ENCODE measurements around the gene INCENP.
A peak's percentile ranks its signal among the peaks of the same experiment; 100 is the strongest.
"Not testable (repeated sequence)": the region's sequence is repeated elsewhere in the genome, so short reads cannot be mapped to it uniquely, and the experiment has no call there.

The INCENP gene

GRCh38 chr11:62171261-62171723 is 47.5 kb downstream of the INCENP start:
- peak; percentile 53 to 68 (median 56) for DNase-seq (ENCODE audit: low read depth in 3 of 3)

- no peak for DNase-seq (ENCODE audit: low read depth in 3 of 3)
These were observed 48.5 kb downstream of the INCENP start for GRCh38 chr11:62172294-62172693.

GRCh38 chr11:62176766-62177165 is 53.0 kb downstream of the INCENP start:
- DNase-seq (ENCODE audit: low read depth in 3 of 3): no peak

GRCh38 chr11:62179995-62180394 is 56.2 kb downstream of the INCENP start:
- DNase-seq (ENCODE audit: low read depth in 3 of 3): no peak

GRCh38 chr11:62181097-62181496 is 57.3 kb downstream of the INCENP start:
- DNase-seq (ENCODE audit: low read depth in 3 of 3): no peak

GRCh38 chr11:62182147-62182891 is 58.5 kb downstream of the INCENP start:
- no peak for DNase-seq (ENCODE audit: low read depth in 3 of 3)

- DNase-seq (ENCODE audit: low read depth in 3 of 3): no peak
These were observed 62.4 kb downstream of the INCENP start for GRCh38 chr11:62186195-62186594.

- DNase-seq (ENCODE audit: low read depth in 3 of 3): no peak
These were observed 66.2 kb downstream of the INCENP start, which contains the start of gene SCGB1D1 for GRCh38 chr11:62190011-62190410. TSS of gene SCGB1D1 (plus strand) at chr11:62190216. CDS start at chr11:62190285, 69 bp downstream.

GRCh38 chr11:62193952-62194351 is 70.1 kb downstream of the INCENP start:
- no peak for DNase-seq (ENCODE audit: low read depth in 3 of 3)

- not testable (repeated sequence) for DNase-seq (ENCODE audit: low read depth in 3 of 3)
These were observed 71.2 kb downstream of the INCENP start for GRCh38 chr11:62195010-62195409.

- DNase-seq (ENCODE audit: low read depth in 3 of 3): no peak
These were observed 72.1 kb downstream of the INCENP start for GRCh38 chr11:62195945-62196344.

GRCh38 chr11:62197400-62197799 is 73.6 kb downstream of the INCENP start:
- DNase-seq (ENCODE audit: low read depth in 3 of 3): not testable (repeated sequence)

GRCh38 chr11:62201376-62201775 is 77.6 kb downstream of the INCENP start:
- no peak for DNase-seq (ENCODE audit: low read depth in 3 of 3)
